GM18499 (cell line): ENCODE data around the gene CASK.

Experiments used
- ATAC-seq: cut with Tn5 transposase; IDR thresholded peaks from one replicate; pipeline ENCODE4 v1.9.1; 2021; ENCODE audit warnings: moderate number of reproducible peaks; ENCODE audit not compliant: insufficient read depth, unreplicated experiment

The CASK gene

DNA sequence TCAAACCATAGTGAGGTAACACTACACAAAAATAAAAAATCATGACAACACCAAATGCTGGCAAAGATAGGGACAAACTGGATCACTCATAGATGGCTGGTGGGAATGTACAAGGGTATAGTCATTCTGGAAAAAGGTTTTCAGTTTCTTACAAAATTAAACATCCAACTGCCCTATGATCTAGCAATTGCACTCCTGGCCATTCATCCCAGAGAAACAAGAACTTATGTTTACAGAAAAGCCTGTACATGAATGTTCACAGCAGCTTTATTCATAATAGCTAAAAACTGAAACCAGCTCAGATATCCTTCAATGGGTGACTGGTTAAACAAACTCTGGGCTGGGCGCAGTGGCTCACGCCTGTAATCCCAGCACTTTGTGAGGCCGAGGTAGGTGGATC, 432.9 kb downstream of the CASK start:
- no peak for ATAC-seq

- ATAC-seq = no peak
Observed at GRCh38 chrX:41482154-41482850, 441.1 kb downstream of the CASK start.

DNA sequence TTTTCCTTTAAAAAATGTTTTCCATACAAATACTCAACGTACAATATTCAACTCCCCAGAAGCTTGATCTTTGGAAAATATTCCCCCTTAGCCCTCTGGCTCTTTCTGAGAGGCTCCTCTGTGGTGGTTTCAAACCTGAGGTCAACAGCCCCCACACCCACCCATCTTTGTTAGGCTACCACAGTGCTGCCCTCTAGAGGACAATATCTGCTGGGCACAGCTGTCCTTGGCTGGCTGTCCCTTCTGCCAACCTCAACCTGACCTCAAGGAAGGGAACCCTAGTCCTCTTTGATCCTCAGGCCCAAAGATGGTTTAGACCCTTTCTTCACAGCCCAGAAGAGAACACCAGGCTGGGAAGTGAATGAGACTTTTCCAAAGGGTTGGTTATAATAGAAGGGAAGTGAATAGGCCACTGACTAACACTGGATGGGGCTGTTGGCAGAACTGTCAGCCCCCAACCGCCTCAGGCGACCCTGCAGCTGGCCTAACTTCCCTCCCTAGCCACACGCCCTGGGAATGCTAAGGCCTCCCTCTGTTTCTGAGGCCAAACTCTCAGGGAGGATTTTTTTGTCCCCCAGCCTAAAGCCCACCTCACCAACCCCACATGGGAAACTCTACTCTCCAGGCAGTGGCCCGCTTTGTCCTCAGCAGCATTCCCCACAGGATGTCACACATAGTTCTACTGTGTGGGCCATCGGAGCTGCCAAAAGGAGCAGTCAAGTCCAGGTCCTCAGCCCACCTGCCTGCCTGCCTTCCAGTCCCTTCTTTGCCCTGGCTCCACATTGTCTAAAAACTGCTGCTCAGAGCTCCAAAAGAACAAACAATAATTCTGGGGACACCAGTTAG, 441.9 kb downstream of the CASK start:
- no peak for ATAC-seq

- no peak for ATAC-seq
Observed at GRCh38 chrX:41480508-41481260, 442.7 kb downstream of the CASK start.

DNA sequence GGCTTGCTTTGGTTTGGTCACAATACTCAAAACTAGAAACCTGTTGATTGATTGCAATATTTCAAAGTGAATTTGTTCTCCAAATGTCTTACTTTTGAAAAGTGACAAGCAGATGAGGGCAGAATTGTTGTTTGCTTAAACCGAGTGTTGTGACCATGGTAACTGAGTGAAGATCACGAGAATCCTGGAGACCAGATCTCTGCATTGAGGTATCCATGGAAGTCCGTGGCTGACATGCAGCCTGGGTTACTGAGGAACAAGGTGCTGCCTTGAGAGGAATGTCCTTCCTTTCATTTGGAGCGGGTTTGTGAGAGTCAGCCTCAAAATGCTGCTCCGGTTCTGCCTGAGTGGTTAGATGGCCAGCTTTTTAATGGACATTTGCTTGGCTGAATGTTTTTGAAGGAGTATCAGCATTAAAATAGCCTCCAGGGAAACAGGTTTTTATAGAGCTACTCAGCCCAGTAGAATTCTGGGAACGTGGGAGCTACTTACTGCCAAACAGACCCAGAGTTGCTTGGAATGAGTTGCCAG, 444.9 kb downstream of the CASK start:
- ATAC-seq = no peak

- ATAC-seq = no peak
Observed at GRCh38 chrX:41475591-41476241, 447.6 kb downstream of the CASK start.

GRCh38 chrX:41475191-41475590, 448.2 kb downstream of the CASK start:
- ATAC-seq = no peak

DNA sequence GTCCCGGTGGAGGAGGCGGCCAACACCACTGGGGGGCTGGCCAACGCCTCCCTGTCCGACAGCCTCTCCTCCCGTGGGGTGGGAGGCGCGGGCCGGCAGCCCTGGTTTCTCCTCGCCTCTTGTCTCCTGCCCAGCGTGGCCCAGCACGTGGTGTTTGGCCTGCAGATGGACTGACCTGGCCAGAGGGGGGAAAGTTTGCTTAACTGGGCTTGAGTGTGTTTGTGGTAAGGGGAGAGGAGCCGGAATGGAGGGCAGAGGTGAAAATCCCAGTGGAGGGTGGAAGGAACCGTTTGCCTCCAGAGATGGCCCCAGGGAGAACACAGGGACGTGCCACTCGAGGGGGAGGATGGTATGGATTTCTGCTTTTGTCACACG, 448.6 kb downstream of the CASK start:
- no peak for ATAC-seq

DNA sequence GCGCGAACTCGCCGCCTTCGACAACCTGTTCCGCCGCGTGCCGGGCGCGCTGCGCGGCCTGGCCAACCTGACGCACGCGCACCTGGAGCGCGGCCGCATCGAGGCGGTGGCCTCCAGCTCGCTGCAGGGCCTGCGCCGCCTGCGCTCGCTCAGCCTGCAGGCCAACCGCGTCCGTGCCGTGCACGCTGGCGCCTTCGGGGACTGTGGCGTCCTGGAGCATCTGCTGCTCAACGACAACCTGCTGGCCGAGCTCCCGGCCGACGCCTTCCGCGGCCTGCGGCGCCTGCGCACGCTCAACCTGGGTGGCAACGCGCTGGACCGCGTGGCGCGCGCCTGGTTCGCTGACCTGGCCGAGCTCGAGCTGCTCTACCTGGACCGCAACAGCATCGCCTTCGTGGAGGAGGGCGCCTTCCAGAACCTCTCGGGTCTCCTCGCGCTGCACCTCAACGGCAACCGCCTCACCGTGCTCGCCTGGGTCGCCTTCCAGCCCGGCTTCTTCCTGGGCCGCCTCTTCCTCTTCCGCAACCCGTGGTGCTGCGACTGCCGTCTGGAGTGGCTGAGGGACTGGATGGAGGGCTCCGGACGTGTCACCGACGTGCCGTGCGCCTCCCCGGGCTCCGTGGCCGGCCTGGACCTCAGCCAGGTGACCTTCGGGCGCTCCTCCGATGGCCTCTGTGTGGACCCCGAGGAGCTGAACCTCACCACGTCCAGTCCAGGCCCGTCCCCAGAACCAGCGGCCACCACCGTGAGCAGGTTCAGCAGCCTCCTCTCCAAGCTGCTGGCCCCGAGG, 449.2 kb downstream of the CASK start:
- no peak for ATAC-seq

GRCh38 chrX:41472231-41472815, 451.0 kb downstream of the CASK start:
- no peak for ATAC-seq

DNA sequence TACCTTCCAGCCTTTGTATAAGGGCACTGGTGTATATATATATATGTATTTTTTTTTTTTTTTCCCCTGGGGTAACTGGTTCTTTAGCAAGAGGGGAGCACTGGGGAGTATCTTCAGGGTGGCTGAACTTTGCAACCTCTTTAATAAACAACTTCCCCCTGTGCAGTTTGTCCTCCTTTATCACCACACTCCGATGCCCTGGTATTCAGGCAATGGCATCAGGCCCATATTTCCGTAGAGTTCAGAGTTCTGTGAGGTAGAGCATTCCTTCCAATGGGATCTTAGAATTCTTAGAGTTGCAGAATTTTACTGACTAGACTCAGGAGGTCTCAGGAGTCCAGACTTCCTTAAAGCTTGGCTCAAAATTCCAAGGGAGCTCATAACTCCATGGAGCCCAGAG, 451.6 kb downstream of the CASK start:
- no peak for ATAC-seq

DNA sequence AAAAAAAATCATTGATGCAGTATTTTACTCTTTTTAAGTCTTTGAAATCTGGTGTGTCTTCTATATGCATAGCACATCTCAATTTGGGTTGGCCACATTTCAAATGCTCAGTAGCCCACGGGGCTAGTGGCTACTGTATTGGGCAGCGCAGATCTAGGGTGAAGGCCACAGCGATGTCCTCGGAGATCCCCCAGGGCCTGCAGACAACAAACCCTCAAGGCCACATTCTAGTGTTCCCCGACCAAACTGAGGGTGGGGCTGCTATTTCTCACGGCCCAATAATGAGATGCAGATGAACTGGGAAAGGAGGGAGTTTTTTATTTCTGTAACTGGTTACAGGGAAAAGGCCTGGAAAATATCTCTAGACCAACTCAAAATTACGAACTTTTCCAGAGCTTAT, 452.6 kb downstream of the CASK start:
- no peak for ATAC-seq

DNA sequence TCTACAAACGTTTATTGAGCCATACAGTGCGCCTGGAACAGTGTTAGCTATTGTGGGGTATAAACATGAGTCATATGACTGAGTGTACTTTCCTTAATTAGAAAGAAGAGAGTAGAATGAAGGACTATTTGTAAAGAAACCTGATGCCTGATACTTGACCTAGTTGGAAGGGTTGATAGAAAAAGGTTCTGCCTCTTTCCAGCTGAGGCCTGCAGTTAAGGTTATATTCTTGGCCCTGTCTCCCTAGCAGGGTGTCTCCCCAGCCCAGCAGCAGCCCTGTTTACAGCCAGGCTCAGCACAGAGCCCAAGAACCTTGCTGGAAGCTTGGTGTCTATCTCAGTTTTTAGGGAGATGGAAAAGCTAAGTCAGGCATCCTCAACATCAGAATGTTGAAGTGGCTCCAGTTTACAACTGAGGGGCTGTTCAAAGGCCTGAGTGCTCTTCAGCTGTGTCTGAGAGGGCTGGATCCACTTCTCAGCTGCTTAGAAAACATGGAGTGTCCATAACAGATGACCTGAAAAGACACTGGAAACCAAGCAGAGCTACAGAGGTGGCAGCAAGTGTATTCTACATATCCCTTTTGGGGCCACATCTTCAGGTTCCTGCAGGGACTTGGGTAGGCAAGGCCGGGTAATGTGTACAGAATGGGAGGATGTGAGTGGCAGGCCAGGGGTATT, 454.6 kb downstream of the CASK start:
- ATAC-seq = no peak
